GM18519 (cell line): ENCODE measurements around the gene PDE9A.

Source experiments
- ATAC-seq: cut with Tn5 transposase; IDR thresholded peaks from one replicate; pipeline ENCODE4 v1.9.1; 2021; ENCODE audit warnings: mild to moderate bottlenecking, moderate library complexity; ENCODE audit not compliant: unreplicated experiment, low FRiP score

Gene PDE9A

DNA sequence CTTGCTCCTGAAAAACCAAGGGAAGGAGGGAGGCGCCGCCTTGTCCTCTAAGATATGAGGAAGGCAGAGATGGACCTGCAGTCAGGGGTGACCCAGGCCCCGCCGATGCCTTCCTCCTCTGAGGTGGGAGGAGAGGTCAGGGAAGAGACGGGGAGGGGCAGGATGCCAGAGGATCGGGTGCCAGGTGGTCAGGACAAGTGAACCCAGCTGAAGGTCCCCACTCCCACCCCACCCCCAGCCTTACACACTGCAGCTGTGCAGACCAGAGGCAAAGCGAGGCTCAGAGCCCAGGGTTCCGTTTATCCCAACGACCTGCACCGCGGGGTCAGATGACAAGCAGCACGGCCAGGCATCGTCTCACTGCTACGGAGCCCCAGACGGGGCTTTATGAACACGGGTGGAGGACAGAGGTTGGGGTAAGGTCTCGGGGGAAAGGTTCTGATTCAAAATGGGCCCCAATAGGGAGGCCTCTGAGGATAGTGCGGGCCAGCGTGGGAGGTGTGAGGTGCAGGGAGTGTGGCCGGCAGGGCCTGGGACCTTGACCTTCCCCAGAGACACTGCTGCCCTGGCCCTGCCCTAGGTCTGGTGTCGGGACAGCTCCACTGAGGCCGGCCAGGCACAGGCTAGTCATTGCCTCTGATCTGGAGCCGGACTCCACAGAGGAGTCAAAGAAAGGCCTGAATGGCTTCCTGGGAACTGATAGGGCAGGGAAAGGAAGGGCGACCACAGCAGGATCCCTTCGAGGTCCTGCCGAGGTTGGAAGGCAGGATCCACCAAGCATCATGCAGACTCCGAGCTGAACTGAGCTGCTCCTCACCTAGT is 113.5 kb downstream of the PDE9A start:
- no peak for ATAC-seq

DNA sequence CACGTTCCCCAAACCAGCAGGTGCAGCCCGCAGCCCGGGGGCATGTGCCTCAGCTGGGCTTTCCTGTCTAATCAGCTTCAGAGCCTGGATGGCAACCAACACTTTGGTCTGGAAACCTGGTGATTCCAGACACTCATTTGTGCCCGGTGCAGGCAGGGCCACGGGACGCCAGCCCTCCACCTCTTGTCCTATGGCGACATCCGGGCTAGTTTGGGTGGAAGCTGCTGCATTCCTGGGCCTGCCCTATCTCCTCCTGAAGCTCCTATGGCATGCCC is 114.1 kb downstream of the PDE9A start:
- ATAC-seq, result no peak

DNA sequence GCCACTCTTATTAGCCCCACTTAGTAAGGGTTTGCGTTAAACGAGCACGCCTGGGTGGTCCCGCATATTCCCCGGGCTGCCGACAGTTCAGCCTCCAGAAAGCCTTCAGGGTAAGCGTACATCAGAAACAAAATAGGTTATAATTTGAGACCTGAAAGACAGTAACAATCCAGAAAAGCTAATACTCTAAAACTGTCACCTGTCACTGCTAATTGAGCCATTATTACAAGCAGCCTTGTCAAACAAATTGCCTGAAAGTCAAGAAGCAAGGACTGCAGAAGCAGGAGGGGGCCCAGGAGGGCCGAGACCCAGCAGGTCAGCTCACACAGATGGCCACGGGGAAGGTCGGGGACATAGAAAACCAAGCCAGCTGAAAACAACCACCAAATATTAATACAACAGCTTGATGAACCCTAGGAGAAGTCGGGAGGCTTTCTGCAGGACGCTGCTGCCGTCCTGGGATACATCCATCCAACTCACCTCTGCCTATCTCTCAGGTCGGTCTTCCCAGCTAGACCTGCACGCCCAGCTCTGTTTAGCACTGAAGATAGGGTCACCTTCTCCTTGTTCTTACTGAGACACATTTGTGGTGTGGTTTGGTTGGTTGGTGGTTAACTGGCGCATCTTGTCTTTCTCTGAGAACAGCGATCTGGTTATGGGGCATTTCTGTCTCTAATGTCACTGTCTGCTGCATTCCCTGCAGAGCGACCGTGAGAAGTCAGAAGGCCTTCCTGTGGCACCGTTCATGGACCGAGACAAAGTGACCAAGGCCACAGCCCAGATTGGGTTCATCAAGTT is 115.1 kb downstream of the PDE9A start:
- ATAC-seq, result no peak

DNA sequence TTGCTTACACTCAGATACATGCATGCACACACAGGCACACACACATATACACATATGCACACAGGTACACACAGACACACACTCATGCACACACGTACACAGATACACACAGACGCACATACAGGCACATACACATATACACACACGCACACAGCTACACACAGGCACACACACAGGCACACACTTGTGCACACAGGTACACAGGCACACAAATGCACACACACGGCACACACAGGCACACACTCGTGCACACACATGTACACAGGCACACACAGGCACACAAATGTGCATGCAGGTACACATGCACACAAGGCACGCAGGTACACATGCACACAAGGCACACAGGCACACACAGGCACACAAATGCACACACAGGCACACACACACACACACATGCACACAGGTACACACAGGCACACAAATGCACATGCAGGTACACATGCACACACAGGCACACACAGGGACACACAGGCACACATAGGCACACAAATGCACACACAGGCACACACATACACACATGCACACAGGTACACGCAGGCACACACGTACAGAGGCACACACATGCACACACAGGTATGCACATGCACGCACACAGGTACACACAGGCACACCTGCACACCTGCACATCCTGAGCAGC is 115.9 kb downstream of the PDE9A start:
- ATAC-seq, result no peak

DNA sequence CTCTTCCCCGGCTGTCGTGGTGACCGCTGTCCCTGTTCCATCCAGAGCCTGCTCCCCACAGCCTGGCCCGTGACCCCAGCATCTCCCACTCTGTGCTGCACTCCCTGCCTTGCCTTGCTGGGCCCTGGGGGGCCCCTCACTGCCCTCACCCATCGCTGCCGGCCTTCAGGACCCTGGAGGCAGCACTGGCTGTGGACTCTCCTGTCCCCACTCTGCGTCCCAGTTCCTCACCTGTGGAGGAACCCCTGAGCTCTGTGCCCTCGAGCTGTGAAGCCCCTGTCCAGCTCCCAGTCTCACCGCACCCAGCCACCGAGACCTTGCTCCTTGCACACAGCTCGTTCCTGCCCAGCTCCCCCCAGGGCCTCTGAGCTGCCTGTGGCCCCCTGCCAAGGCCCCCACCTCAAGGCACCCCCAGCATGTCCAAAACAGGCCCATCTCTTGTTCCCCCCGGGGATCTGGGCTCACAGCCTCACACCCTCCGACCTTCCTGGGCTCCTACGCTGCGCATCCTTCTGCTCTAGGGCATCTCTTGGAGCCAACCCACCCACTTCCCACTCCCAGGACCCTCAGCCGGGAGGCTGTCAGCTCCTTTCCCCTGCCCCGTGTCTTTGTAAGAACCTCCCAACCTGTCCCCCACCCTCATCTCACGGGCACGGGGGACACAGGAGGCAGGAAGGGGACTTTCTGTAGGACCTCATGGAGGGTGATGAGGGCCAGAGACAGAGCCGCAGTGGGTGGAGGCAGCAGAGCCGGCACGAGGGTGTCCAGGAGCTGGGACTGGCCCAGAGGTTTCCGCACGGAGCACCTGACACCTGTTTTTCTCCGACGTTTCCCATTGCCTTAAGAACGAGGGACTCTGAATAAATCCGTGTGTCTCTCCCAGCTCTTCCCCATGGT is 116.6 kb downstream of the PDE9A start:
- no peak for ATAC-seq

DNA sequence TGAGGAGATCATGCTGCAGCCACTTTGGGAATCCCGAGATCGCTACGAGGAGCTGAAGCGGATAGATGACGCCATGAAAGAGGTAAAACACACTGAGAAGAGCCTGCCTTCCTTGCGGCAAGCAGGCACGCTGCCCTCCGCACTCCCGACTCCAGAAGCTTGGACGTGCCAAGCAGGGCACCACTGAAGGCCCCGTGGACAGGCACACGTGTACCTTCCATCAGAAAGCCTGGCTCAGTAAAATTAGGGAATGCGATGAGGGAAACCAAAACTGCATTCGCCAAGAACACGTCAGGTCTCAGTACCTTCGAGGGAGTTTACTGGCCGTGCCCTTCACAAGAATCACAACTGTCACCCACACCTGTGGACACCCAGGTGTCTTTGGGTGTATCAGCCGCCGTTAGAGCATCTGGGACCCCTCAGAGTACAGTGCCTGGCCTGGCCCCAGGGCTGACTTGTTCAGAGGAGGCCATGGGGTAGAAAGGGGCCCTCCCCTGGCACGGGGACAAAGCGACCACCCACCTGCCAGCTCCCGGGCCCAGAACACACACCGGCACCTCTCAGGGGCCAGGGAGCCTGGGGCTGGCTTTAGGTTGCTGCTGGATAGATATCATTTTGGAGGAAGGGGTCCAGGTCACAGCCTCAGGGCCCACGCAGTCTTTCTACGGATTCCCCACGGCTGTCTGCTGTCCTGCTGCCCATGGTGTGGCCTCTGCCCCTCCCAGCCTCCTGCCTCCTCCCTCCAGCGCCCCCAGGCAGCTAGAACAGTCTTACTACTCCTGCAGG is 117.5 kb downstream of the PDE9A start:
- no peak for ATAC-seq

DNA sequence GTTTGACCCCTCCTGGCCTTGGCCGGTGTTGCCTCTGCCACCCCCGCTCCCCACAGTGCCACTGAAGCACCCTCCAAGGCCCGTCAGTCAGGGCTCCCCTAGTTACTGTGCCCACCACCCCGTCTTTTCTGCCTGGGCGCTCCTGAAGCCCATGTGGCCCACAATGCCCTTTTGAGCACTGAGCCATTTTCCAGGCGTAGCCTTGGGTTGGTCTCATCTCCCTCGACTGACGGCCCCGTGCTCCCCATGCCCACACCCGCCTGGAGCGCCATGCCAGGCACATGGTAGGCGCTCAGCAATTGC is 118.0 kb downstream of the PDE9A start:
- ATAC-seq, result no peak

DNA sequence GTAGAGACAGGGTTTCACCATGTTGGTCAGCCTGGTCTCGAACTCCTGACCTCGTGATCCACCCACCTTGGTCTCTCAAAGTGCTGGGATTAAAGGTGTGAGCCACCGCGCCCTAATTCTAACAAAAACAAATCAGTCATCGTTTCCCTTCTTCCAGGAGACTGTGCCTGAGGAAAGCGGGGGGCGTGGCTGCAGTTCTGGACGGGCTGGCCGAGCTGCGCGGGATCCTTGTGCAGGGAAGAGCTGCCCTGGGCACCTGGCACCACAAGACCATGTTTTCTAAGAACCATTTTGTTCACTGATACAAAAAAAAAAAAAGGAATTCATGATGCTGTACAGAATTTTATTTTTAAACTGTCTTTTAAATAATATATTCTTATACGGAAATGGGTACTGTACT is 121.7 kb downstream of the PDE9A start:
- ATAC-seq, result no peak

DNA sequence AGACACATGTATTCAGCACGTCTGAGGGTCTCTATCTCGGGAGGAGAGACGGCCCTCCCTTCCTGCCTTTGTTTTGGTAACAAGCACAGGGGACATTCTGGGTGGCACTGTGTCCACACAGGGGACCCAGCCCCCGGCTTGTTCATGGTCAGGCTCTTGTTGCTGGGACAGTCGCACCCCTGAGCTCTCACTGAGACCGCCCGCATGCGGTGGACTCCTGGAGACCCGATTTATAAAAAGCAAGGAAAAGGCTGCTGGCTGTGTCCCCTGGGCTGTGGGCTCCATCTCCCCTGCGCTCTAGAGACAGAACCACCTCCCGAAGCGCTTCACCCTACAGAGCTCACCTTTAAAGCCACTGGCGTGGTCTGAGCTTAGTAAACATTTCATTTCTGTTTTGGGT is 122.5 kb downstream of the PDE9A start:
- no peak for ATAC-seq

DNA sequence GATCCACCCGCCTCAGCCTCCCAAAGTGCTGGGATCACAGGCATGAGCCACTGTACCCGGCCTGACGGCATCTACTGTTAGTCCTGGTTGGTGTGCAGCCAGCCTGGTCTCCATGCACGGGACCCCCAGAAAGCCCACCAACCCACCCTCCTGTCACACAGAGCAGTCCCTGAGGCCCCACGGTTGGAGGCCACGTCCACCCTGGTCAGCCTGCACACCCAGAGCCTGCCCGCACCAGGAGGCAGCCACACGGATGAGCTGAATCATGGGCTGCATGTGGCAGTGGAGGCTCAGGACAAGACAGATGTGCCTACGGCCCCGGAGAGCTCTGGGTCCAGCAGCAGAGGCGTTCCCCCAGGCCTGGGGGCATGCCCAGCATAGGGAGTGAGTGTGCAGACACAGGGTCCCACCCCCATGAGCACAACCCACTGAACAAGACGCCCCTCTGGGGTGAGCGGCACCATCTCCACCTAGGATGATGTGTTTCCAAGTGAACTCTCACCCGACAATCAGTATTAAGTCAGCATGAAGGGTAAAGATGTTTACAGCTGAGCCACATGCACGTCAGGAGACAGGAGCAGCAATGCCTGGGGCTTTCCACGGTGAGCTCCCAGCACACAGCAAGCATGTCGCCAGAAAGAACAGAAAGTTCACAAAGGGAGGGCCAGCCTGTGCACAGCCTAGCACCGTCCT is 123.8 kb downstream of the PDE9A start:
- no peak for ATAC-seq

DNA sequence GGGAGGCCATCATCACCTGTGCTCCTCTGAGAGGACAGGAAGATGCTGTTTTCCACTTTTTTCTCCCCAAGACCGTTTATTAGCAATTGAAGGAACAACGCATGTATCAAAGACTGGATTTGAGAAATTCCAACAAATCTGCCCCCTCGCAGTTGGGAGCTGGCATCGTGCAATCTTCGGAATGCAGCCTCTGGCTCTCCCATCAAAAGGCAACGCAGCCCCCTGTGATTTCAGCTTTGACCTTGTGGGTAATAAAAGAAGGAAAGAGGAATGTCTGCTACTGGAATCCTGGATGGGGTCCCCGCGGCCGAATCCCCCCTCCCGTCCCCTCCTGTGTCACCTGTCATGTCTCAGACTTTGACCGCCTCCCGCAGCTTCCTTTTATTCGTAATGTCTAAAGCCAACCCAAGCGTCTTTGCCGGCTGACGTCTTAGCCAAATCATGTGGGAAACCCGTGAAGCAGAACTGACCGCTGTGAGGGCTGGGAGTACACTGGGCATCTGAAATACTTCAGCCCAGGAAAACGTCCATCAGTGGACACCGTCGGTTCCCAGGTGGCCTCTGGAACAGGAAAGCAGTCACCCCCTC is 124.4 kb downstream of the PDE9A start:
- ATAC-seq, result no peak

DNA sequence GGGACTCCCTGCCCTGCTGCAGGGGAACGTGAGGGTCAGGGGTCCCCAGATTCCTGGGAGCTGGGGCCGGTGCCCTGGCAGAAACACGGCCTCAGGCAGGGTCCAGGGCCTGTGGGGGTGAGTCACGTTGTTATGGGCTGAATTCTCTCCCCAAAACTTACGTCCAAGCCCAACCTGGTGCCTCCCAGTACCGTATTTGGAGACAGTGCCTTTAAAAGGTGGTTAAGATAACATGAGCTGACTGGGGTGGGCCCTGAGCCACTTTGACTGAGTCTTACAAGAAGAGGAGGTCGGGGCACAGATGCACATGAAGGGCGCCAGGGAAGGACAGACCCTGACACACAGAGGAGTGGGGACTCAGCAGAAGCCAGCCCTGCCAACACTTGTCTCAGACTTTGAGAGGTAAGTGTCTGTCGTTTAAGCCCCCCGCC is 126.0 kb downstream of the PDE9A start:
- no peak for ATAC-seq

DNA sequence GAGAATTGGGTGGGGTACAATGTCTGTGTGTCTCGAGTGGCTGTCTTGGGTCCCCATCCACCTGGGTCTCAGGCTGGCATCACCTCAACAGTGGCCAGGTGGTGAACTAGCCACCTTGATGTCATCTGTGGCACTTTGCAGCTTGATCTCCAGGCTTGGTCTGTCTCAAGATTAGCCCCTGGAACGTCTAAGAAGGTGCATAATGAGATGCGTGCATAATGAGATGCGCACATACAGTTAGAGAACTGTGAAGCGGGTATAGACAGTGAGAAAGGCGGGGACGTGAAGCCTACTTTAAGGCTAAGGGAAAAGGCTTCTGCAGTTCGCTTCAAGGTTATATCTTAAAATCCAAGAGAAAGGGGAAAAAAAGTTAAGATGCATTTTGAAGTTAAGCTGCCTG is 127.2 kb downstream of the PDE9A start:
- no peak for ATAC-seq

DNA sequence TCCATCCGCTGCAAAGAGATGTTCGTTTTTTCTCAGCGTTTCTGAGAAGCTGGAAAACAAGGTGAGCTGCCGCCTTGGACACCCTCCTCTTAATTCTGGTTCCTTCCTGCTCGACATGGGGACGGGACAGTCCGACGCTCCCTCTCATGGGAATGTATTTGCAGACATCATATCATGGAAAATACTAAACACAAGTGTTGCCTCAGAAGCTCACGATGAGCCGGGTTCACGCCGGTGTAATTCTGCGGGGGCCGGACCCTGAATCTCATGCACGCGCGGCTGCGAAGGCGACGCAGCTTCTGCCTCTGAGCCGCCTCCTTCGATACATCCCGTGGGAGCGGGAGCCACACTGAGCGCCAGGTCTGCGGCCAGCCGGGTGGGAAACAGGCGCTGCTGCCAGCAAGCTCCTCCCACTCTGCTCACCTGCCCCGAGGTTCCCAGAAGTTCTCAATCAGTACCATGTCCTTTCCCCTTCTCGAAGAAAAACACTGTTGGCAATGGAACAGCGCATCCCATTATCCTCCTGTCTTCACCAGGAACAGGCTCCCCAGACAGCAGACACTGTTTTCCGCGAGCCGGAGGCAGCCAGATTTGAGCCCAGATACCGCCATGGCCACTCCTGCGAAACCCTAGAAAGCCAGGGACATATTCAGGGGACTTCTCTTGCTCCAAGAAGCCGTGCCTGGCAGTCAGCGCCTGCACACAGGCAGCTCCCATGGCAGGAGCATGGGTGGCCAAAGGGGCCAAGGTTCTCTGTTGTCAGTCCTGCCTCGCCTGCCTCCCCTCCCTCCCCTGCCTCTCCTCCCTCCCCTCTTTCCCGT is 127.9 kb downstream of the PDE9A start:
- no peak for ATAC-seq

DNA sequence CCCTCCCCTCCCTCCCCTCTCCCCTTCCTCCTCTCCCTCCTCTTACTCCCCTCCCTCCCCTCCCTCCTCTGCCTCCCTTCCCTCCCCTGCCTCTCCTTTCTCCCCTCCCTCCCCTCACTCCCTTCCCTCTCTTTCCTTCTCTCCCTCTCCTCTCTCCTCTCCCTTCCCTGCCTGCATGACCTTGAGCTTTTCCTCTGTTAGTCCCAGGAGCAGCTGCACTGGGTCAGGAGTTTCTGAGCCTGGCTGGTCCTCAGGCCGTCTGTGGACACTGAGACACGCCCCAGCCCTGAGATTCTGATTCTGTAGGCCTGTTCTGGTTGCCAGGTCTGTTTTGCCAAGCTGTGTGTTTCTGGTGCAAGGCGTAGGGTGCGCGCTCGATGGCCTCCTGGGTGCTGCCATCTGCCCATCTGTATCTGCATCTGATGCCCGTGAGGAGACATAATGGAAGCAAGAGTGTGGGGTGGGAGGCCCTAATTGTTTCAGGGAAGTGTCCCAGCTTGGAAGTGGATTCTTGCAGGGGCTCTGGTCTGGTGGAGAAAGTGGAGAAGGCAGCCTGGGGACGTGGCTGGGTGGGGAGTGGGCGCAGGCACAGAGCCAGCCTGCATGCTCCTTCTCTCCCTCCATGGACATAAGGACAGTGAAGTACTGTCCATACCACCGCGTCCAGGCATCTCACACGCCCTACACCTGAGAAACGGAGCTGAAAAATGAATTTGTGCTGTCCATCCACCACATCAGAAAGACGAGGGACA is 128.7 kb downstream of the PDE9A start:
- ATAC-seq, result no peak

DNA sequence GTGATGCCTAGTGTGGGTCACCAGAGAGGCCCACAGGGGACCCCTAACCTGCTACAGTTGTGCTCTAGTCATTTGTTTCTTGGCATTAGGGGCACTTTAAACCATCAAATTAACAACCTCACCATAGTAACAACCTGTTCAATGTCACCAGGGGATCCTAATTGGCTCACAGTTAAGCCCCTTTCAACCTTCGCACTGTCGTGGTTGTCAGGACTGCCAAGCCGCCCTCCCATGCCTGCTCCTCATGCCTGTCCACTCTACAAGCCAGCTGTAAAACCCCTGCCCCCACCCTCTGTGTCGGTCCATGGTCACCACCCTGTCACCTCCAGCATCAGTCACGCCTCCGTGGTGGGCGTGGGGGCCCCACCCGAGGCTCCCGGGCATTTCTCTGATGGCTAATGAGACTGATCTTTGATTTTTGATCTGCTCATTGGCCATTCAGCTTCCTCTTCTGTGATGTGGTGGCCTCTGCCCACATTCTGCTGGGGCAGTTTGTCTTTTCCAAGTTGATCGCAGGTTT is 129.4 kb downstream of the PDE9A start:
- ATAC-seq, result no peak

DNA sequence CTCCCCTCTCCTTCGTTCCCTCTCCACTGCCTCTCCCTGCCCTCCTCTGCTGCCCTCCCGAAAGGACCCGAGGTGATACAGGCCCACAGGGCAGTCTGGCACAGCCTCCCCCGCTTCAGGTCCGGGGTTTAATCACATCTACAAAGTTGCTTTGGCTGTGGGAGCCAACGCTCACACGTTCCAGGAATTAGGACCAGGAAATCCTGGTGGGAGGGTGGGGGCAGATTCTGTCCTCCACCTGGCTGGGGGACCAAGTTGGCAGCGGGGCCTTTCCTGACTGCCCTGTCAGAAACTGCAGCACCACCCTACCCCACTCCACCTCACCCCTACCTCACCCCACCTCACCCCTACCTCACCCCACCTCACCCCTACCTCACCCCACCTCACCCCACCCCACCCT is 130.9 kb downstream of the PDE9A start:
- ATAC-seq, result no peak
